ENCODE measurements around the gene ANKRD37.

Gene ANKRD37

GRCh38 chr4:185369731-185370130 is 26.9 kb upstream of the ANKRD37 start:
- TF ChIP-seq YY1 (IDR thresholded peaks at IDR 0.05; ENCODE audit: insufficient read depth, insufficient read length), result no peak
- TF ChIP-seq SUZ12 (IDR thresholded peaks at IDR 0.05; ENCODE audit: extremely low read depth, insufficient read depth, insufficient read length), result no peak
- TF ChIP-seq ZNF274 (IDR thresholded peaks at IDR 0.05; ENCODE audit: low read depth, low read length), result no peak

GRCh38 chr4:185370268-185370949 is 26.2 kb upstream of the ANKRD37 start:
- Histone ChIP-seq H3K9me3 (ENCODE audit: insufficient read depth, low read length) (no peaks in the 10 kb centered on the region), H3K4me3 (ENCODE audit: insufficient read length, low read depth) (no peak overlapping the region), H3K36me3 (ENCODE audit: insufficient read depth, insufficient read length, low read length) (no peaks in the 10 kb centered on the region), H3K9ac (ENCODE audit: insufficient read length, low read depth) (no peak overlapping the region), H3K27me3 (ENCODE audit: insufficient read depth, insufficient read length) (no peaks in the 10 kb centered on the region), H3K4me1 (ENCODE audit: insufficient read depth, insufficient read length) (no peaks in the 10 kb centered on the region)
- no peak for TF ChIP-seq YY1 (IDR thresholded peaks at IDR 0.05; ENCODE audit: insufficient read depth, insufficient read length)
- no peak for TF ChIP-seq SUZ12 (IDR thresholded peaks at IDR 0.05; ENCODE audit: extremely low read depth, insufficient read depth, insufficient read length)
- no peak for TF ChIP-seq ZNF274 (IDR thresholded peaks at IDR 0.05; ENCODE audit: low read depth, low read length)
- no peak for DNase-seq (ENCODE audit: low read depth, low spot score)

More at GRCh38 chr4:185369731-185370130, 26.9 kb upstream of the ANKRD37 start:
- H3K4me1 ChIP-seq (ENCODE audit: insufficient read depth, insufficient read length), result no peaks in the 10 kb centered on the region
- no peak overlapping the region for H3K4me3 ChIP-seq (ENCODE audit: insufficient read length, low read depth)
- H3K9ac ChIP-seq (ENCODE audit: insufficient read length, low read depth), result no peak overlapping the region
- DNase-seq (ENCODE audit: low read depth, low spot score), result no peak
- H3K36me3 ChIP-seq (ENCODE audit: insufficient read depth, insufficient read length, low read length), result no peaks in the 10 kb centered on the region
- no peaks in the 10 kb centered on the region for H3K27me3 ChIP-seq (ENCODE audit: insufficient read depth, insufficient read length)
- no peaks in the 10 kb centered on the region for H3K9me3 ChIP-seq (ENCODE audit: insufficient read depth, low read length)

- no peak overlapping the region for H3K9ac ChIP-seq (ENCODE audit: insufficient read length, low read depth)
- no peak overlapping the region for H3K4me3 ChIP-seq (ENCODE audit: insufficient read length, low read depth)
- no peaks in the 10 kb centered on the region for H3K4me1 ChIP-seq (ENCODE audit: insufficient read depth, insufficient read length)
- DNase-seq (ENCODE audit: low read depth, low spot score), result no peak
- TF ChIP-seq ZNF274 (IDR thresholded peaks at IDR 0.05; ENCODE audit: low read depth, low read length), result no peak
- no peak for TF ChIP-seq SUZ12 (IDR thresholded peaks at IDR 0.05; ENCODE audit: extremely low read depth, insufficient read depth, insufficient read length)
- TF ChIP-seq YY1 (IDR thresholded peaks at IDR 0.05; ENCODE audit: insufficient read depth, insufficient read length), result no peak
- H3K9me3 ChIP-seq (ENCODE audit: insufficient read depth, low read length), result no peaks in the 10 kb centered on the region
- no peaks in the 10 kb centered on the region for H3K27me3 ChIP-seq (ENCODE audit: insufficient read depth, insufficient read length)
- no peaks in the 10 kb centered on the region for H3K36me3 ChIP-seq (ENCODE audit: insufficient read depth, insufficient read length, low read length)
Observed at GRCh38 chr4:185371702-185372101, 24.9 kb upstream of the ANKRD37 start.

- Histone ChIP-seq H3K9ac (ENCODE audit: insufficient read length, low read depth) (no peak overlapping the region), H3K9me3 (ENCODE audit: insufficient read depth, low read length) (no peaks in the 10 kb centered on the region), H3K36me3 (ENCODE audit: insufficient read depth, insufficient read length, low read length) (no peaks in the 10 kb centered on the region), H3K27me3 (ENCODE audit: insufficient read depth, insufficient read length) (no peaks in the 10 kb centered on the region), H3K4me3 (ENCODE audit: insufficient read length, low read depth) (no peak overlapping the region), H3K4me1 (ENCODE audit: insufficient read depth, insufficient read length) (no peaks in the 10 kb centered on the region)
- no peak for DNase-seq (ENCODE audit: low read depth, low spot score)
- TF ChIP-seq YY1 (IDR thresholded peaks at IDR 0.05; ENCODE audit: insufficient read depth, insufficient read length) (no peak), ZNF274 (IDR thresholded peaks at IDR 0.05; ENCODE audit: low read depth, low read length) (no peak), SUZ12 (IDR thresholded peaks at IDR 0.05; ENCODE audit: extremely low read depth, insufficient read depth, insufficient read length) (no peak)
Observed at GRCh38 chr4:185374027-185374426, 22.6 kb upstream of the ANKRD37 start.

- TF ChIP-seq ZNF274 (IDR thresholded peaks at IDR 0.05; ENCODE audit: low read depth, low read length), result no peak
- TF ChIP-seq SUZ12 (IDR thresholded peaks at IDR 0.05; ENCODE audit: extremely low read depth, insufficient read depth, insufficient read length), result no peak
- no peak for TF ChIP-seq YY1 (IDR thresholded peaks at IDR 0.05; ENCODE audit: insufficient read depth, insufficient read length)
- Histone ChIP-seq H3K36me3 (ENCODE audit: insufficient read depth, insufficient read length, low read length) (no peaks in the 10 kb centered on the region), H3K4me3 (ENCODE audit: insufficient read length, low read depth) (no peak overlapping the region)
Observed at GRCh38 chr4:185374573-185374972, 22.1 kb upstream of the ANKRD37 start.

GRCh38 chr4:185378264-185378663 is 18.4 kb upstream of the ANKRD37 start:
- H3K27me3 ChIP-seq (ENCODE audit: insufficient read depth, insufficient read length), result no peaks in the 10 kb centered on the region
- no peak overlapping the region for H3K9ac ChIP-seq (ENCODE audit: insufficient read length, low read depth)
- TF ChIP-seq ZNF274 (IDR thresholded peaks at IDR 0.05; ENCODE audit: low read depth, low read length), result no peak
- no peak for TF ChIP-seq SUZ12 (IDR thresholded peaks at IDR 0.05; ENCODE audit: extremely low read depth, insufficient read depth, insufficient read length)
- TF ChIP-seq YY1 (IDR thresholded peaks at IDR 0.05; ENCODE audit: insufficient read depth, insufficient read length), result no peak
- DNase-seq (ENCODE audit: low read depth, low spot score), result no peak
- no peak overlapping the region for H3K4me3 ChIP-seq (ENCODE audit: insufficient read length, low read depth)
- H3K4me1 ChIP-seq (ENCODE audit: insufficient read depth, insufficient read length), result no peaks in the 10 kb centered on the region
- H3K36me3 ChIP-seq (ENCODE audit: insufficient read depth, insufficient read length, low read length), result no peaks in the 10 kb centered on the region
- H3K9me3 ChIP-seq (ENCODE audit: insufficient read depth, low read length), result peaks cover 4% of the 10 kb centered on the region; the same call in 1 of the 2 replicates

More at GRCh38 chr4:185374573-185374972, 22.1 kb upstream of the ANKRD37 start:
- Histone ChIP-seq H3K4me1 (ENCODE audit: insufficient read depth, insufficient read length) (no peaks in the 10 kb centered on the region), H3K9ac (ENCODE audit: insufficient read length, low read depth) (no peak overlapping the region), H3K27me3 (ENCODE audit: insufficient read depth, insufficient read length) (no peaks in the 10 kb centered on the region), H3K9me3 (ENCODE audit: insufficient read depth, low read length) (no peaks in the 10 kb centered on the region)
- DNase-seq (ENCODE audit: low read depth, low spot score), result no peak

- Histone ChIP-seq H3K4me1 (ENCODE audit: insufficient read depth, insufficient read length) (no peaks in the 10 kb centered on the region), H3K27me3 (ENCODE audit: insufficient read depth, insufficient read length) (no peaks in the 10 kb centered on the region), H3K36me3 (ENCODE audit: insufficient read depth, insufficient read length, low read length) (no peaks in the 10 kb centered on the region), H3K9ac (ENCODE audit: insufficient read length, low read depth) (no peak overlapping the region), H3K9me3 (ENCODE audit: insufficient read depth, low read length) (peaks cover 4% of the 10 kb centered on the region; the same call in 1 of the 2 replicates), H3K4me3 (ENCODE audit: insufficient read length, low read depth) (no peak overlapping the region)
- no peak for TF ChIP-seq ZNF274 (IDR thresholded peaks at IDR 0.05; ENCODE audit: low read depth, low read length)
- no peak for TF ChIP-seq SUZ12 (IDR thresholded peaks at IDR 0.05; ENCODE audit: extremely low read depth, insufficient read depth, insufficient read length)
- no peak for TF ChIP-seq YY1 (IDR thresholded peaks at IDR 0.05; ENCODE audit: insufficient read depth, insufficient read length)
- DNase-seq (ENCODE audit: low read depth, low spot score), result no peak
Observed at GRCh38 chr4:185379326-185380295, 17.0 kb upstream of the ANKRD37 start.
